Rectal smooth muscle tissue (tissue), 1 donor: ENCODE results near the gene RFNG.
A peak's percentile ranks its signal among the peaks of the same experiment; 100 is the strongest.

Source experiments
- H3K27ac ChIP-seq: one replicate; pipeline ENCODE4 v1.7.0; 2013; ENCODE audit warnings: low read depth, low read length, inconsistent platforms
- H3K27me3 ChIP-seq: one replicate; pipeline ENCODE4 v1.7.0; 2013; ENCODE audit warnings: low read length; ENCODE audit not compliant: control insufficient read depth, insufficient read depth
- H3K36me3 ChIP-seq: one replicate; pipeline ENCODE4 v1.7.0; 2013; ENCODE audit warnings: low read length; ENCODE audit not compliant: control insufficient read depth, insufficient read depth
- H3K4me1 ChIP-seq: one replicate; pipeline ENCODE4 v1.7.0; 2013; ENCODE audit warnings: low read length; ENCODE audit not compliant: control insufficient read depth, insufficient read depth
- H3K4me3 ChIP-seq: one replicate; pipeline ENCODE4 v1.7.0; 2013; ENCODE audit warnings: low read length
- H3K9ac ChIP-seq: one replicate; pipeline ENCODE4 v1.7.0; 2013; ENCODE audit warnings: low read length

The RFNG gene

GRCh38 chr17:82037092-82037888, 14.3 kb downstream of the RFNG start, which contains the start of gene DCXR:
TSS of gene DCXR (minus strand) at chr17:82037697. CDS start at chr17:82037682, 15 bp downstream.
- H3K9ac ChIP-seq = peak within 1 kb of the TSS; percentile 57
- H3K4me3 ChIP-seq = peak within 1 kb of the TSS; percentile 79
- H3K27ac ChIP-seq = peak within 1 kb of the TSS; percentile 97
- H3K36me3 ChIP-seq = no peaks in the 10 kb centered on the region
- peaks cover 7% of the 10 kb centered on the region for H3K4me1 ChIP-seq
- peaks cover 5% of the 10 kb centered on the region for H3K27me3 ChIP-seq

GRCh38 chr17:82036634-82037091, 14.9 kb downstream of the RFNG start:
- peaks cover 7% of the 10 kb centered on the region for H3K4me1 ChIP-seq
- peak overlapping the region; percentile 97 for H3K27ac ChIP-seq
- peak overlapping the region; percentile 79 for H3K4me3 ChIP-seq
- peaks cover 6% of the 10 kb centered on the region for H3K27me3 ChIP-seq
- peak overlapping the region; percentile 57 for H3K9ac ChIP-seq
- no peaks in the 10 kb centered on the region for H3K36me3 ChIP-seq

GRCh38 chr17:82035956-82036633, 15.5 kb downstream of the RFNG start:
- no peak overlapping the region for H3K27ac ChIP-seq
- peak overlapping the region; percentile 79 for H3K4me3 ChIP-seq
- H3K27me3 ChIP-seq = peaks cover 6% of the 10 kb centered on the region
- H3K9ac ChIP-seq = no peak overlapping the region
- peaks cover 7% of the 10 kb centered on the region for H3K4me1 ChIP-seq
- H3K36me3 ChIP-seq = no peaks in the 10 kb centered on the region

- H3K36me3 ChIP-seq = no peaks in the 10 kb centered on the region
- no peak overlapping the region for H3K9ac ChIP-seq
- no peak overlapping the region for H3K4me3 ChIP-seq
- peaks cover 7% of the 10 kb centered on the region for H3K4me1 ChIP-seq
- H3K27ac ChIP-seq = no peak overlapping the region
- peaks cover 6% of the 10 kb centered on the region for H3K27me3 ChIP-seq
Observed at GRCh38 chr17:82035488-82035887, 16.1 kb downstream of the RFNG start.

GRCh38 chr17:82034371-82035011, 17.1 kb downstream of the RFNG start:
- Histone ChIP-seq H3K27ac (no peak overlapping the region), H3K9ac (no peak overlapping the region), H3K4me1 (peaks cover 12% of the 10 kb centered on the region), H3K4me3 (no peak overlapping the region), H3K27me3 (peaks cover 6% of the 10 kb centered on the region), H3K36me3 (no peaks in the 10 kb centered on the region)

GRCh38 chr17:82033359-82034085, 18.1 kb downstream of the RFNG start:
- H3K4me3 ChIP-seq = no peak overlapping the region
- H3K4me1 ChIP-seq = peaks cover 12% of the 10 kb centered on the region
- no peak overlapping the region for H3K9ac ChIP-seq

GRCh38 chr17:82031885-82032627, 19.6 kb downstream of the RFNG start:
- peaks cover 10% of the 10 kb centered on the region for H3K4me1 ChIP-seq
- H3K27me3 ChIP-seq = peaks cover 6% of the 10 kb centered on the region
- no peak overlapping the region for H3K27ac ChIP-seq
- no peaks in the 10 kb centered on the region for H3K36me3 ChIP-seq
- no peak overlapping the region for H3K9ac ChIP-seq
- no peak overlapping the region for H3K4me3 ChIP-seq

More at GRCh38 chr17:82033359-82034085, 18.1 kb downstream of the RFNG start:
- Histone ChIP-seq H3K27ac (no peak overlapping the region), H3K27me3 (peaks cover 6% of the 10 kb centered on the region), H3K36me3 (no peaks in the 10 kb centered on the region)

- no peaks in the 10 kb centered on the region for H3K36me3 ChIP-seq
- no peak within 1 kb of the TSS for H3K9ac ChIP-seq
- H3K4me3 ChIP-seq = peak within 1 kb of the TSS; percentile 73
- peaks cover 4% of the 10 kb centered on the region for H3K4me1 ChIP-seq
- H3K27me3 ChIP-seq = peaks cover 6% of the 10 kb centered on the region
- no peak within 1 kb of the TSS for H3K27ac ChIP-seq
Observed at GRCh38 chr17:82031303-82031884, 20.2 kb downstream of the RFNG start, which contains the start of gene RAC3. TSS of gene RAC3 (plus strand) at chr17:82031678. CDS start at chr17:82031762, 84 bp downstream.

- Histone ChIP-seq H3K4me3 (peak overlapping the region; percentile 73), H3K9ac (no peak overlapping the region), H3K36me3 (no peaks in the 10 kb centered on the region)
Observed at GRCh38 chr17:82030470-82031302, 20.9 kb downstream of the RFNG start.

GRCh38 chr17:82029990-82030469, 21.6 kb downstream of the RFNG start:
- Histone ChIP-seq H3K9ac (no peak overlapping the region), H3K27ac (no peak overlapping the region), H3K4me1 (peaks cover 4% of the 10 kb centered on the region), H3K27me3 (peaks cover 6% of the 10 kb centered on the region), H3K4me3 (peak overlapping the region; percentile 73), H3K36me3 (no peaks in the 10 kb centered on the region)

More at GRCh38 chr17:82030470-82031302, 20.9 kb downstream of the RFNG start:
- Histone ChIP-seq H3K4me1 (peaks cover 4% of the 10 kb centered on the region), H3K27ac (no peak overlapping the region), H3K27me3 (peaks cover 6% of the 10 kb centered on the region)
